PC-9 (cell line): ENCODE results near the gene PCED1B. TPM values are rescaled to one million over a fixed set of nuclear protein-coding genes. Genes with fewer than 3 reads are reported as not detected.

ENCODE experiments used
- BruUV-seq: library from RNA; stranded (reverse); fragments of 400-500 nt; replicated peaks from 2 replicates; lab custom pipeline; 2021; lab: Mats Ljungman, UMichigan
- CTCF ChIA-PET: fragments of 300-600 bp; sonication (Branson Sonifier 250); formaldehyde crosslinking; loops from one replicate; lab custom pipeline; 2022; ENCODE audit warnings: antibody characterized with exemption; lab: Charles Lee
- POLR2A ChIA-PET: fragments of 300-600 bp; sonication (Branson Sonifier 250); formaldehyde crosslinking; loops from one replicate; lab custom pipeline; 2022; ENCODE audit warnings: antibody characterized with exemption; ENCODE audit not compliant: unreplicated experiment; lab: Charles Lee
- DNase-seq, 2 experiments: peaks; one replicate each; pipeline versions ENCODE4 v3.0.0 to v3.0.0-alpha.2; 2015 to 2022; ENCODE audit warnings: mixed read lengths in 1 of 2
- H2AFZ ChIP-seq: fragments of 200-600 bp; sonication (generic); 2 replicates; pipeline ENCODE4 v1.8.1; 2017; ENCODE audit warnings: antibody characterized with exemption
- H3F3A ChIP-seq: fragments of 200-600 bp; sonication (generic); 2 replicates; pipeline ENCODE4 v1.8.1; 2017; ENCODE audit warnings: antibody characterized with exemption, mild to moderate bottlenecking, low read depth; ENCODE audit not compliant: insufficient read depth
- H3K27ac ChIP-seq: fragments of 200-600 bp; sonication (generic); 2 replicates; pipeline ENCODE4 v1.6.1; 2016; ENCODE audit warnings: mixed run types
- H3K27me3 ChIP-seq: fragments of 200-600 bp; sonication (generic); 2 replicates; pipeline ENCODE4 v1.6.1; 2016; ENCODE audit warnings: low read depth, mixed run types; ENCODE audit not compliant: insufficient read depth
- H3K36me3 ChIP-seq: fragments of 200-600 bp; sonication (generic); 2 replicates; pipeline ENCODE4 v1.6.1; 2016; ENCODE audit warnings: low read depth, mixed run types
- H3K4me1 ChIP-seq: fragments of 200-600 bp; sonication (generic); replicated peaks from 2 replicates; pipeline ENCODE4 v1.6.1; 2016; ENCODE audit warnings: mixed run types; ENCODE audit not compliant: insufficient read depth
- H3K4me2 ChIP-seq: fragments of 200-600 bp; sonication (generic); 2 replicates; pipeline ENCODE4 v1.6.1; 2017; ENCODE audit warnings: mixed run types
- H3K4me3 ChIP-seq: fragments of 200-600 bp; sonication (generic); 2 replicates; pipeline ENCODE4 v1.6.1; 2016; ENCODE audit warnings: mixed run types
- H3K79me2 ChIP-seq: fragments of 200-600 bp; sonication (generic); 2 replicates; pipeline ENCODE4 v1.6.1; 2017; ENCODE audit warnings: low read depth, mixed run types
- H3K9me2 ChIP-seq: fragments of 200-600 bp; sonication (generic); 2 replicates; pipeline ENCODE4 v1.8.1; 2017; ENCODE audit warnings: mild to moderate bottlenecking; ENCODE audit not compliant: insufficient read depth
- H3K9me3 ChIP-seq: fragments of 200-600 bp; sonication (generic); 2 replicates; pipeline ENCODE4 v1.8.1; 2016; ENCODE audit warnings: low read depth; ENCODE audit not compliant: insufficient read depth
- H4K20me1 ChIP-seq: fragments of 200-600 bp; sonication (generic); 2 replicates; pipeline ENCODE4 v1.8.1; 2017; ENCODE audit not compliant: insufficient read depth
- CTCF ChIP-seq: fragments of 200-600 bp; sonication (generic); conservative IDR thresholded peaks from 2 replicates; pipeline ENCODE4 v1.6.1; 2017; ENCODE audit warnings: mixed run types, antibody characterized with exemption, mild to moderate bottlenecking, moderate library complexity
- EZH2 ChIP-seq: fragments of 200-600 bp; sonication (generic); IDR thresholded peaks from 2 replicates; pipeline ENCODE4 v1.8.0; 2017; ENCODE audit warnings: antibody characterized with exemption, low read depth
- intact Hi-C: fragments of 100-400 bp; cut with micrococcal nuclease; formaldehyde crosslinking; loops from one replicate; pipeline ENCODE4 v1.10.0; 2022; ENCODE audit not compliant: unreplicated experiment
- total RNA-seq: library from RNA; stranded (reverse); gene quantifications from 2 replicates; pipeline ENCODE4 v1.2.3, GENCODE V29; 2021

The PCED1B gene
- total RNA-seq, 1 experiment from 2014 or later = 11.2 TPM

- peak overlapping the region; percentile 67; the same call in 1 of the 2 replicates for H2AFZ ChIP-seq
- H3K4me2 ChIP-seq = no peak overlapping the region
- peaks cover 44% of the 10 kb centered on the region for H3K4me1 ChIP-seq
These were observed 143.8 kb downstream of the PCED1B start for GRCh38 chr12:47223031-47223847.

GRCh38 chr12:47223848-47224213, 144.4 kb downstream of the PCED1B start:
- Histone ChIP-seq H3F3A (peaks cover 25% of the 10 kb centered on the region), H3K9me3 (peaks cover 6% of the 10 kb centered on the region; the same call in 1 of the 2 replicates), H3K79me2 (no peaks in the 10 kb centered on the region), H4K20me1 (no peaks in the 10 kb centered on the region), H3K27ac (no peak overlapping the region), H3K4me2 (no peak overlapping the region), H3K4me1 (peaks cover 42% of the 10 kb centered on the region), H3K36me3 (no peaks in the 10 kb centered on the region), H3K27me3 (no peaks in the 10 kb centered on the region), H2AFZ (no peak overlapping the region), H3K9me2 (no peaks in the 10 kb centered on the region), H3K4me3 (no peak overlapping the region)
- CTCF ChIA-PET = no interaction called here
- no TSS peak for BruUV-seq
- no peak for TF ChIP-seq EZH2
- no peak for TF ChIP-seq CTCF
- intact Hi-C loops = loop anchor here (5.0 kb wide), 1 partner anchor 37 kb away; no protein-coding TSS in a partner anchor
- POLR2A ChIA-PET = no interaction called here
- DNase-seq = no peak

More at GRCh38 chr12:47223031-47223847, 143.8 kb downstream of the PCED1B start:
- no TSS peak for BruUV-seq
- H3K27ac ChIP-seq = peak overlapping the region; percentile 11
- no peaks in the 10 kb centered on the region for H3K79me2 ChIP-seq
- peaks cover 6% of the 10 kb centered on the region; the same call in 1 of the 2 replicates for H3K9me3 ChIP-seq
- H3F3A ChIP-seq = peaks cover 25% of the 10 kb centered on the region
- POLR2A ChIA-PET = no interaction called here
- intact Hi-C loops = loop anchor here (5.0 kb wide), 1 partner anchor 36 kb away; no protein-coding TSS in a partner anchor
- H3K9me2 ChIP-seq = no peaks in the 10 kb centered on the region
- no peak overlapping the region for H3K4me3 ChIP-seq
- no peaks in the 10 kb centered on the region for H3K36me3 ChIP-seq
- no peaks in the 10 kb centered on the region for H4K20me1 ChIP-seq
- TF ChIP-seq CTCF = no peak
- TF ChIP-seq EZH2 = no peak
- no peak for DNase-seq
- no peaks in the 10 kb centered on the region for H3K27me3 ChIP-seq
- CTCF ChIA-PET = no interaction called here

GRCh38 chr12:47224563-47225133, 145.2 kb downstream of the PCED1B start:
- Histone ChIP-seq H3K27me3 (no peaks in the 10 kb centered on the region), H3F3A (peaks cover 18% of the 10 kb centered on the region), H2AFZ (no peak overlapping the region), H3K36me3 (no peaks in the 10 kb centered on the region), H3K4me1 (peaks cover 38% of the 10 kb centered on the region), H3K4me3 (no peak overlapping the region), H3K9me2 (no peaks in the 10 kb centered on the region), H3K4me2 (no peak overlapping the region), H4K20me1 (no peaks in the 10 kb centered on the region), H3K27ac (no peak overlapping the region), H3K79me2 (no peaks in the 10 kb centered on the region), H3K9me3 (peaks cover 6% of the 10 kb centered on the region; the same call in 1 of the 2 replicates)
- TF ChIP-seq CTCF = no peak
- no peak for TF ChIP-seq EZH2
- BruUV-seq = no TSS peak
- intact Hi-C loops = loop anchor here (5.0 kb wide), 1 partner anchor 37 kb away; no protein-coding TSS in a partner anchor
- CTCF ChIA-PET = no interaction called here
- POLR2A ChIA-PET = no interaction called here
- no peak for DNase-seq
